Measurements from ENCODE around the gene NMS.

- TF ChIP-seq CTCF (IDR thresholded peaks at IDR 0.05; ENCODE audit: low read depth, low read length) (no peak), POLR2A (IDR thresholded peaks at IDR 0.05; ENCODE audit: extremely low read depth, insufficient read length) (no peak)
Measured at GRCh38 chr2:100504542-100504941, 34.3 kb downstream of the NMS start.
